Natural killer cell (primary cell): Measurements from ENCODE around the gene SYS1. TPM values are rescaled to one million over a fixed set of nuclear protein-coding genes. Genes with fewer than 3 reads are reported as not detected.

ENCODE experiments used
- ATAC-seq, 3 donors: fragments of 150-1000 bp in 2 of 3; fragments of 200-7000 bp in 1 of 3; cut with Tn5 transposase; 1 replicate in 1 of 3; 2 replicates in 2 of 3; pipeline ENCODE4 v1.10.0; 2021; ENCODE audit warnings: mild to moderate bottlenecking in 2 of 3, moderate library complexity in 2 of 3
- DNase-seq, 2 donors: peaks; one replicate each; pipeline versions ENCODE4 v3.0.0 to v3.0.0-alpha.2; 2013 to 2021; ENCODE audit warnings: mixed read lengths in 1 of 2
- H3K27ac ChIP-seq: one replicate; pipeline ENCODE4 v1.5.1; 2013; ENCODE audit warnings: mild to moderate bottlenecking, low read length
- H3K27me3 ChIP-seq: one replicate; pipeline ENCODE4 v1.6.1; 2013; ENCODE audit warnings: low read length; ENCODE audit not compliant: control insufficient read depth, insufficient read depth
- H3K36me3 ChIP-seq: one replicate; pipeline ENCODE4 v1.6.1; 2013; ENCODE audit warnings: low read length; ENCODE audit not compliant: control insufficient read depth, insufficient read depth
- H3K4me1 ChIP-seq: one replicate; pipeline ENCODE4 v1.6.1; 2013; ENCODE audit warnings: low read length; ENCODE audit not compliant: control insufficient read depth, insufficient read depth
- H3K4me3 ChIP-seq: one replicate; pipeline ENCODE4 v1.5.1; 2013; ENCODE audit warnings: low read length
- H3K9me3 ChIP-seq: one replicate; pipeline ENCODE4 v1.6.1; 2013; ENCODE audit warnings: low read length; ENCODE audit not compliant: control insufficient read depth, insufficient read depth
- H3K27ac Mint-ChIP-seq, 2 donors: one replicate each; pipeline ENCODE4 v1.8.0; 2022; ENCODE audit warnings: mild to moderate bottlenecking in 2 of 2, mixed read lengths in 2 of 2, moderate library complexity in 1 of 2
- H3K27me3 Mint-ChIP-seq, 2 donors: one replicate each; pipeline ENCODE4 v1.8.0; 2022; ENCODE audit warnings: low read depth in 2 of 2, mixed read lengths in 2 of 2
- H3K36me3 Mint-ChIP-seq: one replicate; pipeline ENCODE4 v1.8.0; 2022; ENCODE audit warnings: mixed read lengths
- H3K4me1 Mint-ChIP-seq, 2 donors: one replicate each; pipeline ENCODE4 v1.8.0; 2022; ENCODE audit warnings: mixed read lengths in 2 of 2
- H3K4me3 Mint-ChIP-seq: one replicate; pipeline ENCODE4 v1.8.0; 2022; ENCODE audit warnings: mild to moderate bottlenecking, moderate library complexity, mixed read lengths
- H3K9me3 Mint-ChIP-seq, 2 donors: one replicate each; pipeline ENCODE4 v1.8.0; 2022; ENCODE audit warnings: mixed read lengths in 2 of 2
- CTCF ChIP-seq: fragments of 200-600 bp; IDR thresholded peaks from one replicate; pipeline ENCODE4 v1.8.0; 2022; ENCODE audit warnings: antibody characterized with exemption
- WGBS: methylation state at CpG from one replicate; pipeline ENCODE4 v1.1.7; 2013; ENCODE audit warnings: missing lambda C conversion rate; ENCODE audit not compliant: insufficient coverage; 5-methylcytosine and 5-hydroxymethylcytosine counted together
- intact Hi-C: fragments of 100-400 bp; cut with micrococcal nuclease; formaldehyde crosslinking; loops from one replicate; pipeline ENCODE4 v1.14.2; 2022
- total RNA-seq, 4 donors: library from RNA; stranded (reverse); fragments of 120-200 nt in 1 of 4; gene quantifications; one replicate each; pipeline versions ENCODE4 v1.2.3 to v1.2.4, GENCODE V29; 2013 to 2022

Gene SYS1
- 10 to 100 TPM; 73.8 to 77.4 (median 74.0) TPM for total RNA-seq
- total RNA-seq (2013): 25.3 TPM

GRCh38 chr20:45362804-45363610 is at the start of gene SYS1:
TSS of gene SYS1 (plus strand) at chr20:45363156. CDS start at chr20:45363532, 376 bp downstream.
- H3K4me3 Mint-ChIP-seq: peak within 1 kb of the TSS; percentile 99
- peak within 1 kb of the TSS; percentile 91 for H3K27ac ChIP-seq
- no peaks in the 10 kb centered on the region for H3K27me3 ChIP-seq
- peak; percentile 95 to 100 for DNase-seq
- peaks cover 5% of the 10 kb centered on the region for H3K36me3 Mint-ChIP-seq
- H3K27me3 Mint-ChIP-seq: no peaks in the 10 kb centered on the region
- ATAC-seq: peak; percentile 87 to 97 (median 88)
- intact Hi-C loops: loop anchor here (1.0 kb wide), 6 partner anchors 10 to 87 kb away; partner anchors contain the start of gene PIGT
- H3K4me3 ChIP-seq: peak within 1 kb of the TSS; percentile 78
- peaks cover 29% of the 10 kb centered on the region for H3K4me1 ChIP-seq
- under 1% methylated on average over 55 of the region's 55 CpGs for WGBS
- H3K36me3 ChIP-seq: peaks cover 25% of the 10 kb centered on the region
- peaks cover 41 to 48% of the 10 kb centered on the region in 2 donors for H3K4me1 Mint-ChIP-seq
- no peaks in the 10 kb centered on the region for H3K9me3 Mint-ChIP-seq
- H3K27ac Mint-ChIP-seq: peak within 1 kb of the TSS; percentile 97 to 99
- TF ChIP-seq CTCF: peak; percentile 92
- no peaks in the 10 kb centered on the region for H3K9me3 ChIP-seq

GRCh38 chr20:45313943-45314342 is 49.0 kb upstream of the SYS1 start:
- 89% methylated on average over 11 of the region's 11 CpGs for WGBS
- no peaks in the 10 kb centered on the region for H3K9me3 ChIP-seq
- Mint-ChIP-seq H3K4me1 (peaks cover 0 to 6% of the 10 kb centered on the region in 2 donors), H3K27ac (no peak overlapping the region), H3K27me3 (peaks cover 51 to 63% of the 10 kb centered on the region in 2 donors), H3K36me3 (no peaks in the 10 kb centered on the region), H3K9me3 (no peaks in the 10 kb centered on the region), H3K4me3 (no peak overlapping the region)
- no peak overlapping the region for H3K27ac ChIP-seq
- H3K36me3 ChIP-seq: no peaks in the 10 kb centered on the region
- intact Hi-C loops: no loop called here
- TF ChIP-seq CTCF: no peak
- no peak overlapping the region for H3K4me3 ChIP-seq
- ATAC-seq: no peak
- peaks cover 2% of the 10 kb centered on the region for H3K27me3 ChIP-seq
- peaks cover 3% of the 10 kb centered on the region for H3K4me1 ChIP-seq
- no peak for DNase-seq

- H3K9me3 Mint-ChIP-seq: no peaks in the 10 kb centered on the region
- no peak for ATAC-seq
- H3K27ac Mint-ChIP-seq: no peak overlapping the region
- Histone ChIP-seq H3K27me3 (peaks cover 2% of the 10 kb centered on the region), H3K36me3 (no peaks in the 10 kb centered on the region), H3K4me3 (no peak overlapping the region), H3K27ac (no peak overlapping the region), H3K9me3 (no peaks in the 10 kb centered on the region), H3K4me1 (peaks cover 13% of the 10 kb centered on the region)
- DNase-seq: no peak
- no peak for TF ChIP-seq CTCF
- intact Hi-C loops: no loop called here
- H3K4me1 Mint-ChIP-seq: peaks cover 0 to 6% of the 10 kb centered on the region in 2 donors
- no peaks in the 10 kb centered on the region for H3K36me3 Mint-ChIP-seq
- 88% methylated on average over 4 of the region's 4 CpGs for WGBS
- no peak overlapping the region for H3K4me3 Mint-ChIP-seq
- H3K27me3 Mint-ChIP-seq: peaks cover 46 to 49% of the 10 kb centered on the region in 2 donors
These were observed 47.3 kb upstream of the SYS1 start for GRCh38 chr20:45315672-45316071.
